HAP-1 (cell line): ENCODE measurements around the gene ANKRD16.
"Not testable (repeated sequence)": the region's sequence is repeated elsewhere in the genome, so short reads cannot be mapped to it uniquely, and the experiment has no call there.

Experiments used
- DNase-seq, 2 experiments: peaks; one replicate each; pipeline ENCODE4 v3.0.0-alpha.2; 2016 to 2020; ENCODE audit warnings: low spot score in 2 of 2
- H3K27me3 ChIP-seq: fragments of 250-450 bp; sonication (Bioruptor Pico); 2 replicates; pipeline ENCODE4 v1.5.1; 2020; ENCODE audit warnings: low read depth, mild to moderate bottlenecking, moderate library complexity
- H3K36me3 ChIP-seq: fragments of 250-450 bp; sonication (Bioruptor Pico); replicated peaks from 2 replicates; pipeline ENCODE4 v1.5.1; 2020; ENCODE audit warnings: mild to moderate bottlenecking
- H3K4me1 ChIP-seq: fragments of 250-450 bp; sonication (Bioruptor Pico); 2 replicates; pipeline ENCODE4 v1.5.1; 2020; ENCODE audit warnings: mild to moderate bottlenecking
- H3K4me3 ChIP-seq: fragments of 250-450 bp; sonication (Bioruptor Pico); 2 replicates; pipeline ENCODE4 v1.5.1; 2020; ENCODE audit warnings: mild to moderate bottlenecking, moderate library complexity
- H3K9me3 ChIP-seq: fragments of 250-450 bp; sonication (Bioruptor Pico); 2 replicates; pipeline ENCODE4 v1.5.1; 2020; ENCODE audit warnings: mild to moderate bottlenecking, moderate library complexity
- in situ Hi-C: fragments of 300-500 bp; cut with MboI; formaldehyde crosslinking; loops from 3 replicates; pipeline ENCODE4 v1.14.3; 2020; ENCODE audit warnings: low sequenced_read_pairs, inconsistent platforms, mixed read lengths

Gene ANKRD16

GRCh38 chr10:5830629-5831445 lies 58.9 kb downstream of the ANKRD16 start:
- no peak overlapping the region for H3K4me3 ChIP-seq
- no peaks in the 10 kb centered on the region for H3K9me3 ChIP-seq
- no peaks in the 10 kb centered on the region for H3K27me3 ChIP-seq
- in situ Hi-C loops: no loop called here
- no peaks in the 10 kb centered on the region for H3K36me3 ChIP-seq
- DNase-seq: no peak
- no peaks in the 10 kb centered on the region for H3K4me1 ChIP-seq

GRCh38 chr10:5829267-5829666 lies 60.4 kb downstream of the ANKRD16 start:
- in situ Hi-C loops: no loop called here
- H3K4me1 ChIP-seq: no peaks in the 10 kb centered on the region
- no peaks in the 10 kb centered on the region for H3K36me3 ChIP-seq
- H3K27me3 ChIP-seq: no peaks in the 10 kb centered on the region
- H3K4me3 ChIP-seq: no peak overlapping the region
- DNase-seq: no peak
- H3K9me3 ChIP-seq: no peaks in the 10 kb centered on the region

GRCh38 chr10:5828725-5829124 lies 61.0 kb downstream of the ANKRD16 start:
- Histone ChIP-seq H3K27me3 (no peaks in the 10 kb centered on the region), H3K4me1 (no peaks in the 10 kb centered on the region), H3K9me3 (no peaks in the 10 kb centered on the region), H3K36me3 (no peaks in the 10 kb centered on the region), H3K4me3 (no peak overlapping the region)
- in situ Hi-C loops: no loop called here
- no peak for DNase-seq

- no peak for DNase-seq
- in situ Hi-C loops: no loop called here
Measured at GRCh38 chr10:5827841-5828240, 61.9 kb downstream of the ANKRD16 start.

GRCh38 chr10:5826511-5826910 lies 63.2 kb downstream of the ANKRD16 start:
- H3K27me3 ChIP-seq, H3K9me3 ChIP-seq, H3K4me1 ChIP-seq, DNase-seq, in situ Hi-C loops, H3K36me3 ChIP-seq, H3K4me3 ChIP-seq: not testable (repeated sequence)

More at GRCh38 chr10:5827841-5828240, 61.9 kb downstream of the ANKRD16 start:
- Histone ChIP-seq H3K36me3 (no peaks in the 10 kb centered on the region), H3K4me1 (no peaks in the 10 kb centered on the region), H3K27me3 (no peaks in the 10 kb centered on the region), H3K4me3 (no peak overlapping the region), H3K9me3 (no peaks in the 10 kb centered on the region)

- Histone ChIP-seq H3K4me1 (peaks cover 8% of the 10 kb centered on the region), H3K4me3 (no peak overlapping the region), H3K9me3 (no peaks in the 10 kb centered on the region), H3K36me3 (no peaks in the 10 kb centered on the region; the same call in none of the 2 replicates), H3K27me3 (no peaks in the 10 kb centered on the region)
- in situ Hi-C loops: no loop called here
- no peak for DNase-seq
Measured at GRCh38 chr10:5818894-5819293, 70.8 kb downstream of the ANKRD16 start.

- no peak overlapping the region for H3K4me3 ChIP-seq
- peaks cover 8% of the 10 kb centered on the region for H3K4me1 ChIP-seq
- DNase-seq: no peak
- H3K27me3 ChIP-seq: no peaks in the 10 kb centered on the region
- H3K9me3 ChIP-seq: no peaks in the 10 kb centered on the region
- peaks cover 2% of the 10 kb centered on the region for H3K36me3 ChIP-seq
- in situ Hi-C loops: no loop called here
Measured at GRCh38 chr10:5818048-5818331, 71.7 kb downstream of the ANKRD16 start.

GRCh38 chr10:5817322-5818047 lies 72.2 kb downstream of the ANKRD16 start:
- Histone ChIP-seq H3K36me3 (peaks cover 3% of the 10 kb centered on the region), H3K4me1 (peaks cover 8% of the 10 kb centered on the region), H3K27me3 (no peaks in the 10 kb centered on the region), H3K9me3 (no peaks in the 10 kb centered on the region), H3K4me3 (no peak overlapping the region)
- DNase-seq: no peak
- in situ Hi-C loops: no loop called here

- Histone ChIP-seq H3K27me3 (no peaks in the 10 kb centered on the region), H3K4me1 (peaks cover 8% of the 10 kb centered on the region), H3K9me3 (no peaks in the 10 kb centered on the region), H3K36me3 (peaks cover 3% of the 10 kb centered on the region), H3K4me3 (no peak overlapping the region)
- DNase-seq: no peak
- in situ Hi-C loops: no loop called here
Measured at GRCh38 chr10:5816170-5816569, 73.5 kb downstream of the ANKRD16 start.

- no peaks in the 10 kb centered on the region for H3K9me3 ChIP-seq
- peaks cover 25% of the 10 kb centered on the region for H3K4me1 ChIP-seq
- H3K27me3 ChIP-seq: no peaks in the 10 kb centered on the region
- H3K36me3 ChIP-seq: peaks cover 3% of the 10 kb centered on the region
- peak overlapping the region; percentile 91 for H3K4me3 ChIP-seq
- in situ Hi-C loops: no loop called here
- DNase-seq: peak in 1 of 2 experiments; percentile 21
Measured at GRCh38 chr10:5814110-5815107, 75.3 kb downstream of the ANKRD16 start.

- peak; percentile 96 for DNase-seq
- in situ Hi-C loops: no loop called here
- peak within 1 kb of the TSS; percentile 91 for H3K4me3 ChIP-seq
Measured at GRCh38 chr10:5813341-5814109, 76.2 kb downstream of the ANKRD16 start, which contains the start of gene GDI2. TSS of gene GDI2 (minus strand) at chr10:5813434. CDS start at chr10:5813258, 176 bp downstream.

GRCh38 chr10:5813091-5813340 lies 76.7 kb downstream of the ANKRD16 start:
- Histone ChIP-seq H3K36me3 (peaks cover 3% of the 10 kb centered on the region), H3K4me1 (peaks cover 27% of the 10 kb centered on the region)
- in situ Hi-C loops: no loop called here

More at GRCh38 chr10:5813341-5814109, 76.2 kb downstream of the ANKRD16 start, which contains the start of gene GDI2:
- H3K9me3 ChIP-seq: no peaks in the 10 kb centered on the region
- no peaks in the 10 kb centered on the region for H3K27me3 ChIP-seq
- H3K36me3 ChIP-seq: peaks cover 3% of the 10 kb centered on the region
- H3K4me1 ChIP-seq: peaks cover 27% of the 10 kb centered on the region

More at GRCh38 chr10:5813091-5813340, 76.7 kb downstream of the ANKRD16 start:
- DNase-seq: no peak
- H3K27me3 ChIP-seq: no peaks in the 10 kb centered on the region
- peak overlapping the region; percentile 91 for H3K4me3 ChIP-seq
- no peaks in the 10 kb centered on the region for H3K9me3 ChIP-seq
